WTC11 (cell line): ENCODE measurements around the gene IGFBP4. TPM values are rescaled to one million over a fixed set of nuclear protein-coding genes. Genes with fewer than 3 reads are reported as not detected.
A peak's percentile ranks its signal among the peaks of the same experiment; 100 is the strongest.

Source experiments
- ATAC-seq: fragments of 200-7000 bp; cut with Tn5 transposase; 2 replicates; pipeline ENCODE4 v1.10.0; 2021; ENCODE audit warnings: mild to moderate bottlenecking, moderate library complexity
- CTCF ChIA-PET: fragments of 300-600 bp; sonication (Branson Sonifier 250); formaldehyde crosslinking; loops from one replicate; lab custom pipeline; 2021; ENCODE audit warnings: antibody characterized with exemption; lab: Charles Lee
- POLR2A ChIA-PET: fragments of 350-600 bp; sonication (Branson Sonifier 250); formaldehyde crosslinking; loops from one replicate; lab custom pipeline; 2021; ENCODE audit warnings: antibody characterized with exemption; lab: Charles Lee
- DNase-seq: peaks from one replicate; pipeline ENCODE4 v3.0.0; 2021; ENCODE audit warnings: low spot score
- H3K27ac Mint-ChIP-seq: 2 replicates; pipeline ENCODE4 v1.8.0; 2021; ENCODE audit warnings: mixed read lengths
- H3K27me3 Mint-ChIP-seq: 2 replicates; pipeline ENCODE4 v1.8.0; 2021; ENCODE audit warnings: low read depth, mild to moderate bottlenecking, moderate library complexity, mixed read lengths
- H3K36me3 Mint-ChIP-seq: 2 replicates; pipeline ENCODE4 v1.8.0; 2021; ENCODE audit warnings: mixed read lengths
- H3K4me1 Mint-ChIP-seq: 2 replicates; pipeline ENCODE4 v1.8.0; 2022; ENCODE audit warnings: mixed read lengths
- H3K4me3 Mint-ChIP-seq: 2 replicates; pipeline ENCODE4 v1.8.0; 2021; ENCODE audit warnings: mild to moderate bottlenecking, moderate library complexity, mixed read lengths
- H3K9me3 Mint-ChIP-seq: 2 replicates; pipeline ENCODE4 v1.8.0; 2021; ENCODE audit warnings: mixed read lengths
- ERG ChIP-seq: fragments of 250-450 bp; sonication (Bioruptor Pico); IDR thresholded peaks from 2 replicates; pipeline ENCODE4 v1.8.0; 2021; ENCODE audit warnings: mild to moderate bottlenecking
- ESRRA ChIP-seq: sonication (generic); formaldehyde crosslinking; IDR thresholded peaks from 2 replicates; pipeline ENCODE4 v1.8.1; 2022; ENCODE audit warnings: mild to moderate bottlenecking, missing genetic modification reagents, borderline replicate concordance
- GRHL2 ChIP-seq: fragments of 250-450 bp; sonication (Bioruptor Pico); IDR thresholded peaks from 2 replicates; pipeline ENCODE4 v1.8.0; 2022; ENCODE audit warnings: mild to moderate bottlenecking, moderate library complexity; ENCODE audit not compliant: insufficient replicate concordance, severe bottlenecking
- HMGXB4 ChIP-seq: sonication (generic); formaldehyde crosslinking; IDR thresholded peaks from 2 replicates; pipeline ENCODE4 v1.8.1; 2023; ENCODE audit warnings: mild to moderate bottlenecking, moderate library complexity, missing genetic modification reagents
- IRF2 ChIP-seq: sonication (generic); formaldehyde crosslinking; IDR thresholded peaks from 2 replicates; pipeline ENCODE4 v1.8.0; 2022; ENCODE audit warnings: low read depth, missing genetic modification reagents, borderline replicate concordance
- MAX ChIP-seq: sonication (generic); formaldehyde crosslinking; IDR thresholded peaks from 2 replicates; pipeline ENCODE4 v1.8.0; 2022; ENCODE audit warnings: mild to moderate bottlenecking, missing genetic modification reagents
- PRDM15 ChIP-seq: sonication (generic); formaldehyde crosslinking; IDR thresholded peaks from 2 replicates; pipeline ENCODE4 v1.8.0; 2022; ENCODE audit warnings: missing genetic modification reagents
- SMAD4 ChIP-seq: sonication (generic); formaldehyde crosslinking; IDR thresholded peaks from 2 replicates; pipeline ENCODE4 v1.8.0; 2022; ENCODE audit warnings: mild to moderate bottlenecking, missing genetic modification reagents
- ZBTB21 ChIP-seq: sonication (generic); formaldehyde crosslinking; IDR thresholded peaks from 2 replicates; pipeline ENCODE4 v1.8.1; 2023; ENCODE audit warnings: mild to moderate bottlenecking, missing genetic modification reagents, borderline replicate concordance
- ZMAT4 ChIP-seq: fragments of 250-450 bp; sonication (Bioruptor Pico); IDR thresholded peaks from 2 replicates; pipeline ENCODE4 v1.9.0; 2021; ENCODE audit warnings: mild to moderate bottlenecking
- ZNF317 ChIP-seq: sonication (generic); formaldehyde crosslinking; IDR thresholded peaks from 2 replicates; pipeline ENCODE4 v1.8.1; 2023; ENCODE audit warnings: low read depth, mild to moderate bottlenecking, moderate library complexity, missing genetic modification reagents, borderline replicate concordance
- ZNF396 ChIP-seq: fragments of 250-450 bp; sonication (Bioruptor Pico); IDR thresholded peaks from 2 replicates; pipeline ENCODE4 v1.8.0; 2021; ENCODE audit warnings: mild to moderate bottlenecking, moderate library complexity, borderline replicate concordance
- ZNF532 ChIP-seq: fragments of 250-450 bp; sonication (Bioruptor Pico); IDR thresholded peaks from 2 replicates; pipeline ENCODE4 v1.9.0; 2021; ENCODE audit warnings: mild to moderate bottlenecking, borderline replicate concordance
- ZNF671 ChIP-seq: fragments of 250-450 bp; sonication (Bioruptor Pico); IDR thresholded peaks from 2 replicates; pipeline ENCODE4 v1.8.0; 2021; ENCODE audit warnings: mild to moderate bottlenecking
- ZSCAN18 ChIP-seq: fragments of 250-450 bp; sonication (Bioruptor Pico); IDR thresholded peaks from 2 replicates; pipeline ENCODE4 v2.1.2; 2022; ENCODE audit warnings: mild to moderate bottlenecking, moderate library complexity
- total RNA-seq: library from RNA; stranded (reverse); gene quantifications from 3 replicates; pipeline ENCODE4 v1.2.3, GENCODE V29; 2021

The IGFBP4 gene
- total RNA-seq, 1 experiment from 2014 or later: 172 TPM

GRCh38 chr17:40493697-40494096 is 50.4 kb downstream of the IGFBP4 start (continued):
- TF ChIP-seq HMGXB4 (CRISPR knock-in tag): no peak
- TF ChIP-seq IRF2: no peak
- no peak for TF ChIP-seq ESRRA (CRISPR knock-in tag)

GRCh38 chr17:40495140-40495539 is 51.9 kb downstream of the IGFBP4 start:
- H3K4me1 Mint-ChIP-seq: peaks cover 62% of the 10 kb centered on the region
- no peak overlapping the region for H3K4me3 Mint-ChIP-seq
- no peaks in the 10 kb centered on the region for H3K27me3 Mint-ChIP-seq
- H3K27ac Mint-ChIP-seq: peak overlapping the region; percentile 68; the same call in 1 of the 2 replicates
- H3K9me3 Mint-ChIP-seq: no peaks in the 10 kb centered on the region
- CTCF ChIA-PET: interaction anchor here (0.6 to 8.1 kb wide), 5 partner anchors 18 to 78 kb away, joined by 3 to 74 read pairs (median 4); partner anchors contain the start of gene TOP2A
- TF ChIP-seq ZNF396 (CRISPR knock-in tag): no peak
- no peak for TF ChIP-seq PRDM15 (CRISPR knock-in tag)
- TF ChIP-seq GRHL2 (CRISPR knock-in tag): no peak
- TF ChIP-seq ZSCAN18 (CRISPR knock-in tag): no peak
- TF ChIP-seq ZNF317 (CRISPR knock-in tag): no peak
- no peak for TF ChIP-seq MAX (CRISPR knock-in tag)
- TF ChIP-seq ZNF532 (CRISPR knock-in tag): no peak
- no peak for TF ChIP-seq ZNF671 (CRISPR knock-in tag)
- no peak for TF ChIP-seq ERG (CRISPR knock-in tag)
- TF ChIP-seq SMAD4 (CRISPR knock-in tag): no peak
- no peak for TF ChIP-seq ZBTB21 (CRISPR knock-in tag)
- TF ChIP-seq ZMAT4 (CRISPR knock-in tag): no peak
- ATAC-seq (no peak), DNase-seq (no peak)
- H3K36me3 Mint-ChIP-seq: no peaks in the 10 kb centered on the region
- POLR2A ChIA-PET: interaction anchor here (0.5 kb wide), 1 partner anchor 207 kb away, joined by 3 read pairs; no protein-coding TSS in a partner anchor
